ENCODE measurements around the gene CLMP.

Gene CLMP

DNA sequence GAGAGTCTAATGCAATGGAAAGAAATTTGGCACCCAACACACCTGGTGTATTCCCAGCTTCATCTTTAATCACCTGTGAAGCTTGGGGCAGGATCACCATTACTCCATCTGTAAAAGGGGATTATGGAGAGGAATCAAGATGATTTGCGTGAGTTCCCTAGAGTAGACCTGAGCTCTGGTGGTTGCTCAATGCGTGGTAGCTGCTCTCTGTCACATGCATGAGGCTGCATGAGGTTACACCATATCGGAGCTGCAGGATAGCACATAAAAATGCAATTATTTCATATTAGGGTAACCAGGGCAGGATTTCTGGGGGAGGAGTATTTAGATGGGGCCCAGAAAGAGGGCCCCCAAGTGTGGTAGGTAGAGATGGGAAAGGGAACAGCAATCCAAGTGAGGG lies 35.3 kb upstream of the CLMP start:
- H3K27me3 Mint-ChIP-seq: peaks cover 10% of the 10 kb centered on the region
- H3K4me3 Mint-ChIP-seq: no peak overlapping the region
- H3K27ac Mint-ChIP-seq: no peak overlapping the region
- no peak for DNase-seq (ENCODE audit: low spot score in 2 of 2)
- H3K9me3 Mint-ChIP-seq: no peaks in the 10 kb centered on the region
- ATAC-seq (ENCODE audit: low read depth): no peak
- H3K36me3 Mint-ChIP-seq: no peaks in the 10 kb centered on the region
- peaks cover 11% of the 10 kb centered on the region for H3K4me1 Mint-ChIP-seq

- Mint-ChIP-seq H3K27me3 (peaks cover 11% of the 10 kb centered on the region), H3K36me3 (no peaks in the 10 kb centered on the region), H3K9me3 (no peaks in the 10 kb centered on the region), H3K4me1 (peaks cover 10% of the 10 kb centered on the region), H3K27ac (no peak overlapping the region), H3K4me3 (no peak overlapping the region)
- ATAC-seq (ENCODE audit: low read depth) (no peak), DNase-seq (ENCODE audit: low spot score in 2 of 2) (no peak)
Measured at GRCh38 chr11:123228496-123229163, 33.6 kb upstream of the CLMP start.

DNA sequence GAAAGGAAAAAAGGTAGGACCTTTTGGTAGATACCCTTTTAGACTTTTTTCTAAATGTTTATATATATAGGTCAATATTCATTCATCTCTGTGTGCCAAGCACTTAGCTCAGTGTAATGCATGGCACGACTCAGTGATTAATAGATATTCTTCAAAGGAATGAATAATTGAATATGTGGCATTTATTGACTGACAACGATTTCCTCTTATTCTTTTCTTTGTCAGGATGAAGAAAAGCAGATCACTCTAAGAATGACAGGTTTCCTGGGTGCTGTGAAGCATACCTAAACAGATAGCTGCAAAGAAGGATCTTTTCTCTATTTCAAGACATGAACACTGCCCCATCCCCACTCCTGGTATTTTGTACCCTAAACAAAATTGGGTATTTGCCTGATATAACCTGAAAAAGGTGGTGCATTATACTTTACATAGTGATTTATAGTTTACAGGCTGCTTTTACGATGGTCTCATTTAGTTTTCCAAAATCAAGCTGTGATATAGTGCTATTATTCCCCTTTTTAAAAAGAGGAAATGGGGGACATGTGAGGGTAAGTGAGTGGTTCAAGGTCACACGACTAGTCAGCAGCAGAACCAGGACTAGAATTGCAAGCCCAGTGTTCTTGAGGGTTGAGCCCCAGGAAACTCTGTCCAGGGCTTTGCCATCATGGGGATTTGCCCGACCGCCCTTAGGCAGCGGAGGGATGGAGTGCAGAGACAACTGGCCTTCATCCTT lies 32.9 kb upstream of the CLMP start:
- Mint-ChIP-seq H3K4me1 (peaks cover 3% of the 10 kb centered on the region), H3K36me3 (no peaks in the 10 kb centered on the region), H3K4me3 (no peak overlapping the region), H3K9me3 (peaks cover 1% of the 10 kb centered on the region), H3K27ac (no peak overlapping the region), H3K27me3 (peaks cover 13% of the 10 kb centered on the region)
- DNase-seq (ENCODE audit: low spot score in 2 of 2): no peak
- no peak for ATAC-seq (ENCODE audit: low read depth)

DNA sequence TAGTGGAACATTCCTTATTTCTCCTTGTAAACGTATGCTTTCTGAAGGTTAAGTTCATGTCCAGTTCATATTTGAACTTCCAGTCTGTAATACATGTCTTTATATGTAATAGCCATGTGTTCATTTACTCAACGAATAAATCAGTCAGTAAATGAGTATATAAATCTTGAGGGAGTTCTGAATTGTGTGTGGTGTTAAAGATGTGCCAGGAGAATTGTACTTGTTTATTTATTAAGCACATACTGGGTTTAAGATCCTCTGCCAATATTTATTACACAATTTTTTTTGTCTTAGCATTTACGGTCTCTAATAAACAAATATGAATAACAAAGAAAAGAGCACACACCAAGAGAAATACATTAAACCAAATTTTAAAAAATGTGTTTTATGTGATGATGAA lies 26.5 kb upstream of the CLMP start:
- no peak overlapping the region for H3K4me3 Mint-ChIP-seq
- peaks cover 9% of the 10 kb centered on the region for H3K27me3 Mint-ChIP-seq
- H3K27ac Mint-ChIP-seq: no peak overlapping the region
- no peak for DNase-seq (ENCODE audit: low spot score in 2 of 2)
- H3K9me3 Mint-ChIP-seq: peaks cover 6% of the 10 kb centered on the region
- ATAC-seq (ENCODE audit: low read depth): no peak
- H3K4me1 Mint-ChIP-seq: no peaks in the 10 kb centered on the region
- H3K36me3 Mint-ChIP-seq: no peaks in the 10 kb centered on the region

DNA sequence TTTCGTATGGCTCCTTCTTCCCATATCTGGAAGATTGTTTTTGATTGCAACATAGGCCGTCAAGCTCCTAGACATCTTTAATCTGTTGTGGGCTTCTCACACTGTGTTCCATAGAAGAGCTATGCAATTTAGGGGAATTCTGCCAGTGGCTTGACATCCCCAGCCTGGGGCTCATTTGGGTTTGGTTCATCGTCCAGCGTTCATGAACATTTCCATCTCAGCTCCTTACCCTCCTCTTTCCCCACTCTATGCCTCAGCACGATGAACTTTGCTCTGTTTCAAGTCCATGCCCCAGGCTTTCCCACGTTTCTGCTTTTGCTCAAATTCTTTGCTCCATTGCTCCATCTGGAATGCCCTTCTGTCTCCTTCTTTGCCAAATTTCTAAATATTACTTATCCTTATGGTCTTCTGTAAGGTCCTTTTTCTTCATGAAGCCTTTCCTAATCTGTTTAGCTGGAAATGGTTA lies 26.1 kb upstream of the CLMP start:
- Mint-ChIP-seq H3K4me3 (no peak overlapping the region), H3K9me3 (peaks cover 6% of the 10 kb centered on the region), H3K4me1 (no peaks in the 10 kb centered on the region), H3K36me3 (no peaks in the 10 kb centered on the region), H3K27me3 (peaks cover 7% of the 10 kb centered on the region), H3K27ac (no peak overlapping the region)
- DNase-seq (ENCODE audit: low spot score in 2 of 2): no peak
- no peak for ATAC-seq (ENCODE audit: low read depth)

- no peak overlapping the region for H3K4me3 Mint-ChIP-seq
- H3K4me1 Mint-ChIP-seq: no peaks in the 10 kb centered on the region
- peaks cover 6% of the 10 kb centered on the region for H3K9me3 Mint-ChIP-seq
- no peak for DNase-seq (ENCODE audit: low spot score in 2 of 2)
- no peak for ATAC-seq (ENCODE audit: low read depth)
- H3K27me3 Mint-ChIP-seq: peaks cover 6% of the 10 kb centered on the region
- H3K36me3 Mint-ChIP-seq: no peaks in the 10 kb centered on the region
- H3K27ac Mint-ChIP-seq: no peak overlapping the region
Measured at GRCh38 chr11:123219066-123219690, 24.1 kb upstream of the CLMP start.

DNA sequence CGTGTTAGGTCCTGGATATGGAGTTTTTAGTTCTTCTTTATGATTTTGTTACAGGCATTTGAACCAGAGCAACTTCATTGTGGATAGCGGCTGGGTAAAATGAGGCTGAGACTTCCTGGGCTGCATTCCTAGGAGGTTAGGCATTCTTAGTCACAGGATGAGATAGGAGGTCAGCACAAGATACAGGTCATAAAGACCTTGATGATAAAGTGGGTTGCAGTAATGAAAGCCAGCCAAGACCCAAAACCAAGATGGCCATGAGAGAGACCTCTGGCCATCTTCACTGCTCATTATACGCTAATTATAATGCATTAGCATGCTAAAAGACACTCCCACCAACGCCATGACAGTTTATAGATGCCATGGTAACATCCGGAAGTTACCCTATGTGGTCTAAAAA lies 23.4 kb upstream of the CLMP start:
- H3K27me3 Mint-ChIP-seq: peaks cover 7% of the 10 kb centered on the region
- DNase-seq (ENCODE audit: low spot score in 2 of 2) (no peak), ATAC-seq (ENCODE audit: low read depth) (no peak)
- no peak overlapping the region for H3K4me3 Mint-ChIP-seq
- no peak overlapping the region for H3K27ac Mint-ChIP-seq
- no peaks in the 10 kb centered on the region for H3K4me1 Mint-ChIP-seq
- no peaks in the 10 kb centered on the region for H3K36me3 Mint-ChIP-seq
- peaks cover 6% of the 10 kb centered on the region for H3K9me3 Mint-ChIP-seq

DNA sequence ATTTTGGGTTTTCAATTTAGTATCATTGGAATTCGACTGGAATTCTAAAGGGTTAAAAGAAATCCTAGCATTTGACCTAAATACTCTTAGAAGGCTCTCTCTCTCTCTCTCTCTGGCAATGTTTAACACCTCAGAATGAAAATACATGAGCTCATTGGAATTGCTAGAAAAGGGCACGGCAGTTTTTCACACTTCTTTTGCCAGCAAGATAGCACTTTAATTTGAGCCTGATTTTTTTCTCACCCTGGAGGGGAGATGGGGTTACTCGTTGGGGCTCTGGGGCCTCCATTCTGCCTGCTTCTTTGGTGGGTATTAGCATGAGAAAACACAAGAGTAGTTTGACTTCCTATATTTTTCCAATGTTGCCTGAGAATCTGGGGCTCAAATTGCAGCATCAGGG lies 22.8 kb upstream of the CLMP start:
- peaks cover 5% of the 10 kb centered on the region for H3K27me3 Mint-ChIP-seq
- H3K9me3 Mint-ChIP-seq: peaks cover 5% of the 10 kb centered on the region
- H3K4me1 Mint-ChIP-seq: no peaks in the 10 kb centered on the region
- H3K4me3 Mint-ChIP-seq: no peak overlapping the region
- DNase-seq (ENCODE audit: low spot score in 2 of 2): no peak
- ATAC-seq (ENCODE audit: low read depth): no peak
- no peak overlapping the region for H3K27ac Mint-ChIP-seq
- H3K36me3 Mint-ChIP-seq: no peaks in the 10 kb centered on the region

- no peaks in the 10 kb centered on the region for H3K9me3 Mint-ChIP-seq
- no peak for ATAC-seq (ENCODE audit: low read depth)
Measured at GRCh38 chr11:123216249-123216648, 21.2 kb upstream of the CLMP start.

GRCh38 chr11:123214940-123215339 lies 19.9 kb upstream of the CLMP start:
- Mint-ChIP-seq H3K36me3 (no peaks in the 10 kb centered on the region), H3K9me3 (no peaks in the 10 kb centered on the region), H3K4me1 (no peaks in the 10 kb centered on the region), H3K4me3 (no peak overlapping the region), H3K27me3 (peaks cover 6% of the 10 kb centered on the region), H3K27ac (no peak overlapping the region)
- DNase-seq (ENCODE audit: low spot score in 2 of 2) (no peak), ATAC-seq (ENCODE audit: low read depth) (no peak)

More at GRCh38 chr11:123216249-123216648, 21.2 kb upstream of the CLMP start:
- no peaks in the 10 kb centered on the region for H3K4me1 Mint-ChIP-seq
- H3K27ac Mint-ChIP-seq: no peak overlapping the region
- H3K36me3 Mint-ChIP-seq: no peaks in the 10 kb centered on the region
- peaks cover 6% of the 10 kb centered on the region for H3K27me3 Mint-ChIP-seq
- no peak overlapping the region for H3K4me3 Mint-ChIP-seq
- no peak for DNase-seq (ENCODE audit: low spot score in 2 of 2)

- no peaks in the 10 kb centered on the region for H3K4me1 Mint-ChIP-seq
- no peaks in the 10 kb centered on the region for H3K36me3 Mint-ChIP-seq
- no peak overlapping the region for H3K4me3 Mint-ChIP-seq
- H3K9me3 Mint-ChIP-seq: no peaks in the 10 kb centered on the region
- H3K27ac Mint-ChIP-seq: no peak overlapping the region
- no peak for ATAC-seq (ENCODE audit: low read depth)
- DNase-seq (ENCODE audit: low spot score in 2 of 2): no peak
- H3K27me3 Mint-ChIP-seq: peaks cover 7% of the 10 kb centered on the region
Measured at GRCh38 chr11:123214396-123214795, 19.3 kb upstream of the CLMP start.

- ATAC-seq (ENCODE audit: low read depth): no peak
- Mint-ChIP-seq H3K36me3 (no peaks in the 10 kb centered on the region), H3K27me3 (peaks cover 11% of the 10 kb centered on the region), H3K9me3 (no peaks in the 10 kb centered on the region), H3K4me3 (no peak overlapping the region), H3K27ac (no peak overlapping the region), H3K4me1 (no peaks in the 10 kb centered on the region)
- DNase-seq (ENCODE audit: low spot score in 2 of 2): no peak
Measured at GRCh38 chr11:123213307-123213771, 18.3 kb upstream of the CLMP start.

DNA sequence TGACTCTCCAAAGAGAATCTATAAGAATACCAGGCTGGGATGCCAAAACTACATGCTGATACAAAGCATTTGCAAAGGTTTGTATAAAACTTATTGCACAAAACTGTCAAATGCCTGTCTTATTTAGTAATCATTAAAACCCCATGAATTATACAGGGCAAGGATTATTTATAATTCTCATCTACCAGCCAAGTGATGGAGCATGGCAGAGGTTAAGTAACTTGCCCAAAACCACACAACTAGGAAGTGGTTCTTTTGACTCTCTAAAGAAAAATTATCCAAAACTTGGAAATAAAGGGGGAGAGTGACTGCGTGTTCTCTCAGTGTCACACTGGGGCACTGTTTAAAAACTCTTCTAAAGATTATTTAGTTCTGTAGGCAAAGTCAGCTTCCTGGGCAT lies 17.4 kb upstream of the CLMP start:
- Mint-ChIP-seq H3K4me3 (no peak overlapping the region), H3K27me3 (peaks cover 14% of the 10 kb centered on the region), H3K9me3 (no peaks in the 10 kb centered on the region), H3K36me3 (no peaks in the 10 kb centered on the region), H3K27ac (no peak overlapping the region), H3K4me1 (no peaks in the 10 kb centered on the region)
- ATAC-seq (ENCODE audit: low read depth) (no peak), DNase-seq (ENCODE audit: low spot score in 2 of 2) (no peak)

- ATAC-seq (ENCODE audit: low read depth) (no peak), DNase-seq (ENCODE audit: low spot score in 2 of 2) (no peak)
- no peak overlapping the region for H3K27ac Mint-ChIP-seq
- peaks cover 14% of the 10 kb centered on the region for H3K27me3 Mint-ChIP-seq
- no peaks in the 10 kb centered on the region for H3K36me3 Mint-ChIP-seq
- no peak overlapping the region for H3K4me3 Mint-ChIP-seq
- no peaks in the 10 kb centered on the region for H3K9me3 Mint-ChIP-seq
- no peaks in the 10 kb centered on the region for H3K4me1 Mint-ChIP-seq
Measured at GRCh38 chr11:123211981-123212380, 16.9 kb upstream of the CLMP start.
